Naive thymus-derived CD4-positive, alpha-beta T cell (primary cell): ENCODE results near the gene PPFIA1. TPM values are rescaled to one million over a fixed set of nuclear protein-coding genes. Genes with fewer than 3 reads are reported as not detected.

Source experiments
- ATAC-seq: fragments of 150-1000 bp; cut with Tn5 transposase; 2 replicates; pipeline ENCODE4 v1.10.0; 2021; ENCODE audit warnings: mild to moderate bottlenecking, moderate library complexity
- CTCF ChIA-PET: fragments of 350-600 bp; sonication (Branson Sonifier 250); formaldehyde crosslinking; loops from one replicate; lab custom pipeline; 2021; ENCODE audit warnings: antibody characterized with exemption; lab: Charles Lee
- POLR2A ChIA-PET: fragments of 350-600 bp; sonication (Branson Sonifier 250); formaldehyde crosslinking; loops from one replicate; lab custom pipeline; 2021; ENCODE audit warnings: antibody characterized with exemption, inconsistent platforms; lab: Charles Lee
- DNase-seq, 9 donors: peaks; one replicate each; pipeline versions ENCODE4 v3.0.0 to v3.0.0-alpha.2; 2020 to 2022; ENCODE audit warnings: mixed read lengths in 1 of 9
- H3K27ac ChIP-seq: one replicate; pipeline ENCODE4 v1.7.0; 2013; ENCODE audit warnings: mild to moderate bottlenecking, low read depth, low read length, moderate library complexity
- H3K27me3 ChIP-seq, 2 donors: one replicate each; pipeline ENCODE4 v1.7.0; 2013; ENCODE audit warnings: low read length in 2 of 2, mild to moderate bottlenecking in 2 of 2, moderate library complexity in 2 of 2; ENCODE audit not compliant: control insufficient read depth in 2 of 2, insufficient read depth in 2 of 2
- H3K36me3 ChIP-seq, 3 experiments: 1 replicate in 2 of 3; 2 replicates in 1 of 3; pipeline ENCODE4 v1.7.0; 2013; ENCODE audit warnings: low read length in 3 of 3, mild to moderate bottlenecking in 3 of 3, moderate library complexity in 1 of 3; ENCODE audit not compliant: insufficient read depth in 3 of 3, control insufficient read depth in 2 of 3
- H3K4me1 ChIP-seq, 2 donors: one replicate each; pipeline ENCODE4 v1.7.0; 2013; ENCODE audit warnings: low read length in 2 of 2, mild to moderate bottlenecking in 2 of 2, moderate library complexity in 1 of 2; ENCODE audit not compliant: control insufficient read depth in 2 of 2, insufficient read depth in 2 of 2
- H3K4me3 ChIP-seq: 2 replicates; pipeline ENCODE4 v1.7.0; 2013; ENCODE audit warnings: mild to moderate bottlenecking, low read length
- H3K9me3 ChIP-seq, 3 experiments: 1 replicate in 2 of 3; 2 replicates in 1 of 3; pipeline ENCODE4 v1.7.0; 2013; ENCODE audit warnings: low read length in 3 of 3; ENCODE audit not compliant: control insufficient read depth in 2 of 3
- H3K27ac Mint-ChIP-seq, 9 donors: one replicate each; pipeline ENCODE4 v1.8.0; 2020 to 2022; ENCODE audit warnings: mixed read lengths in 9 of 9, mild to moderate bottlenecking in 8 of 9, moderate library complexity in 5 of 9, inconsistent platforms in 2 of 9
- H3K27me3 Mint-ChIP-seq, 5 donors: one replicate each; pipeline ENCODE4 v1.8.0; 2021 to 2022; ENCODE audit warnings: mixed read lengths in 5 of 5, mild to moderate bottlenecking in 1 of 5
- H3K36me3 Mint-ChIP-seq, 5 donors: one replicate each; pipeline ENCODE4 v1.8.0; 2020 to 2022; ENCODE audit warnings: mixed read lengths in 5 of 5, mild to moderate bottlenecking in 3 of 5, inconsistent platforms in 1 of 5
- H3K4me1 Mint-ChIP-seq, 7 donors: one replicate each; pipeline ENCODE4 v1.8.0; 2020 to 2022; ENCODE audit warnings: mixed read lengths in 7 of 7, mild to moderate bottlenecking in 3 of 7, inconsistent platforms in 1 of 7
- H3K4me3 Mint-ChIP-seq, 10 donors: one replicate each; pipeline ENCODE4 v1.8.0; 2020 to 2022; ENCODE audit warnings: mild to moderate bottlenecking in 10 of 10, mixed read lengths in 10 of 10, moderate library complexity in 6 of 10, inconsistent platforms in 2 of 10
- H3K9me3 Mint-ChIP-seq, 11 donors: one replicate each; pipeline ENCODE4 v1.8.0; 2020 to 2022; ENCODE audit warnings: mixed read lengths in 11 of 11, mild to moderate bottlenecking in 4 of 11, inconsistent platforms in 1 of 11, moderate library complexity in 1 of 11
- intact Hi-C, 2 donors: fragments of 100-400 bp; cut with micrococcal nuclease; formaldehyde crosslinking; loops; one replicate each; pipeline ENCODE4 v1.15.1; 2023
- polyA plus RNA-seq, 2 donors: library from polyadenylated mRNA; unstranded; fragments of 300-500 nt; fragmentation: Illumina TruSeq; gene quantifications; one replicate each; pipeline ENCODE4 v1.2.3, GENCODE V29; 2021
- total RNA-seq, 6 experiments: library from RNA in 5 of 6; stranded (reverse) in 5 of 6; gene quantifications; 1 replicate in 5 of 6; 2 replicates in 1 of 6; pipeline ENCODE4 v1.2.3 and lab custom pipeline; 2021 to 2026

PPFIA1 gene
- total and polyA plus RNA-seq, 7 experiments from 2014 or later: 14.3 to 71.0 (median 46.0) TPM

DNA sequence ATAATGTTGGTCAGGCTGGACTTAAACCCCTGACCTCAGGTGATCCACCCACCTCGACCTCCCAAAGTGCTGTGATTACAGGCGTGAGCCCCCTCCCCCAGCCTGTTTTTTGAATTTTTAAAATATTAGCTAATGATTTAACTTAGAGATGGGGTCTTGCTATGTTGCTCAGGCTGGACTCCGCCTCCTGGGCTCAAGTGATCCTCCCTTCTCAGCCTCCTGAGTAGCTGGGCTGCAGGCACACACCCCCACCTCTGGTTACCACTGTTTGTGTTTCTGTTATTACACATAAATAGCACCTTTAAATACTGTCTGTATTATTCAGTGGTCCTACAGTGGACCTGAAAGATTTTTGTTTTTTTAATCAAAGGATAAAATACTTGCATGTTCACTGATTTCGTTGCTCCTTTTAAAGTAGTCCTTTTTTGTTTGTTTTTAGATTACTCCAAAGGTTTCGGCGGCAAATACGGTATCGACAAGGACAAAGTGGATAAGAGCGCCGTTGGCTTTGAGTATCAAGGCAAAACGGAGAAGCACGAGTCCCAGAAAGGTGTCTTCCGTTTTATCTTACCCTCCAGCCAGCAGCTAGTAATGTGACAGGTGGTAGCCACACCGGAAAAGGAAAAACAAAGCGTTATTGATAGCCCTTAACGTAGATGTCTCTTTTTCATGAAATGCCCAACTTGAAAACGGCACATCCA lies 149.0 kb downstream of the PPFIA1 start:
- ATAC-seq (no peak), DNase-seq (no peak)
- Histone ChIP-seq H3K27ac (no peak overlapping the region), H3K9me3 (no peaks in the 10 kb centered on the region), H3K4me1 (no peaks in the 10 kb centered on the region), H3K4me3 (no peak overlapping the region), H3K36me3 (no peaks in the 10 kb centered on the region), H3K27me3 (no peaks in the 10 kb centered on the region)
- peaks cover 0 to 26% (median 0%) of the 10 kb centered on the region in 5 donors for H3K27me3 Mint-ChIP-seq
- ChIA-PET CTCF (no interaction called here), POLR2A (no interaction called here)
- intact Hi-C loops: no loop called here
- H3K9me3 Mint-ChIP-seq: peaks cover 0 to 2% (median 0%) of the 10 kb centered on the region in 11 donors
- no peak overlapping the region for H3K4me3 Mint-ChIP-seq
- peaks cover 0 to 7% (median 0%) of the 10 kb centered on the region in 7 donors for H3K4me1 Mint-ChIP-seq
- no peak overlapping the region for H3K27ac Mint-ChIP-seq
- H3K36me3 Mint-ChIP-seq: peaks cover 0 to 14% (median 4%) of the 10 kb centered on the region in 5 donors

DNA sequence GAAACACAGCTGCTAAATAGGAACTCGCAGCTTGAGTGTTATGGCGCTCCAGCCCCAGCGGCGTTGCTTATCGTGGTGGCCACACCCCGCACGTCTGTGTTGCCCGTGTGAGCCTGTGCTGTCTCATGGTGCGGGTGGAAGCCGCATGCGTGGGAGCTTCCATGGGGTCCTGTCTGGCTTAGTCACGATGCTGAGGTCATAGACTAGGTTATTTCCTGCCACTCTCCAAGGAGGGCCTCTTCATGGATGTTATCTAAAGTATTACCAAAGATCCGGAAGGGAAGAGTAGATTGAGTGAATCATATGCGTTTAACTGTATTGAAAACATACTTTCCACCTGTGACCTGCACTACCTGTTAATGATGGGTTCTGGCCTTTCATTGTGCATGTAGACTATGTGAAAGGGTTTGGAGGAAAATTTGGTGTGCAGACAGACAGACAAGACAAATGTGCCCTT lies 149.5 kb downstream of the PPFIA1 start:
- Histone ChIP-seq H3K36me3 (no peaks in the 10 kb centered on the region), H3K27me3 (no peaks in the 10 kb centered on the region), H3K9me3 (no peaks in the 10 kb centered on the region), H3K4me1 (peaks cover 0 to 3% of the 10 kb centered on the region in 2 donors), H3K4me3 (no peak overlapping the region), H3K27ac (no peak overlapping the region)
- Mint-ChIP-seq H3K4me3 (no peak overlapping the region), H3K27me3 (peaks cover 0 to 23% (median 0%) of the 10 kb centered on the region in 5 donors), H3K36me3 (peaks cover 0 to 14% (median 4%) of the 10 kb centered on the region in 5 donors), H3K27ac (no peak overlapping the region), H3K4me1 (peaks cover 0 to 8% (median 0%) of the 10 kb centered on the region in 7 donors), H3K9me3 (peaks cover 0 to 2% (median 0%) of the 10 kb centered on the region in 11 donors)
- ChIA-PET CTCF (no interaction called here), POLR2A (no interaction called here)
- intact Hi-C loops: no loop called here
- no peak for ATAC-seq
- no peak for DNase-seq

DNA sequence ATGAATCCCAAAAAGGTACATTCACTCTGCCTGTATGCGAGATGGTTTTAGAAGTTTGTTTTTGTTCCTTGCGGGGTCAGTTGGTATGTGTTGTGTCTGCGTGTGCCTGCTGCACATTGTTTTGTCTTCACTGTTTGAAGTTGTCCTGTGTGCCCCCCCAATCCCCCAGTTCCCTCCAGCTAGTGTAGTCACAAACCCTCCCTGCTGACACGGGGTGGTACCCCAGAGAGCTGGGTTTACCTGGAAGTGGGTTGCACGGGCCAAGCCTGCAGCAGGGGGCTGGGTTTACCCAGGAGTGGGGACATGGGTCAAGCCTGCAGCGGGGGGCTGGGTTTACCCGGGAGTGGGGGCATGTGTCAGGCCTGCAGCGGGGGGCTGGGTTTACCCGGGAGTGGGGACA lies 150.0 kb downstream of the PPFIA1 start:
- H3K4me3 Mint-ChIP-seq: no peak overlapping the region

DNA sequence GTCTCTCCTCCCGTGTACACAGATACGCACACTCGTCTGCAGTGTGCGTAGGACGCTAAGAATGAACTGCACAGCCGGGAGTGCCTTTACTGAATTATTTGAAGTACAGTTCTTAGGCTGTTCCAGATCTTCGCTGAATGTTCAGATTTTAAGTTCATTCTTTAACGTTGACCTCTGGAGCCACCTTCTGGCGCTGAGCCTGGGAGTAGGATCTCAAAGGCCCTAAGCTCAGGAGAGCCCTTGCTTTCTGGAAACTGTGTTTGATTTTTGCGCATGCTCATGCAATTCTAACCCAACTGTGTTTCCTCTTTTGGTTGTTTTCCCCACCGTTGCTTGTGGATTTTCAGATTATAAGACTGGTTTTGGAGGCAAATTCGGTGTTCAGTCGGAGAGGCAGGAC lies 150.6 kb downstream of the PPFIA1 start:
- Histone ChIP-seq H3K27me3 (no peaks in the 10 kb centered on the region), H3K4me3 (no peak overlapping the region), H3K4me1 (peaks cover 0 to 4% of the 10 kb centered on the region in 2 donors), H3K9me3 (no peaks in the 10 kb centered on the region), H3K36me3 (no peaks in the 10 kb centered on the region), H3K27ac (no peak overlapping the region)
- POLR2A ChIA-PET: no interaction called here
- H3K4me3 Mint-ChIP-seq: no peak overlapping the region
- DNase-seq (no peak), ATAC-seq (no peak)
- peaks cover 0 to 22% (median 0%) of the 10 kb centered on the region in 5 donors for H3K27me3 Mint-ChIP-seq
- peaks cover 0 to 8% (median 0%) of the 10 kb centered on the region in 7 donors for H3K4me1 Mint-ChIP-seq
- CTCF ChIA-PET: no interaction called here
- H3K36me3 Mint-ChIP-seq: peaks cover 0 to 14% (median 4%) of the 10 kb centered on the region in 5 donors
- peaks cover 0 to 2% (median 0%) of the 10 kb centered on the region in 11 donors for H3K9me3 Mint-ChIP-seq
- no peak overlapping the region for H3K27ac Mint-ChIP-seq
- intact Hi-C loops: no loop called here

More for the DNA sequence above, 150.0 kb downstream of the PPFIA1 start:
- intact Hi-C loops: no loop called here
- Histone ChIP-seq H3K27ac (no peak overlapping the region), H3K27me3 (no peaks in the 10 kb centered on the region), H3K36me3 (no peaks in the 10 kb centered on the region), H3K4me1 (peaks cover 0 to 4% of the 10 kb centered on the region in 2 donors), H3K9me3 (no peaks in the 10 kb centered on the region), H3K4me3 (no peak overlapping the region)
- H3K27me3 Mint-ChIP-seq: peaks cover 0 to 23% (median 0%) of the 10 kb centered on the region in 5 donors
- H3K9me3 Mint-ChIP-seq: peaks cover 0 to 2% (median 0%) of the 10 kb centered on the region in 11 donors
- no peak for ATAC-seq
- ChIA-PET CTCF (no interaction called here), POLR2A (no interaction called here)
- peaks cover 0 to 8% (median 0%) of the 10 kb centered on the region in 7 donors for H3K4me1 Mint-ChIP-seq
- DNase-seq: no peak
- peaks cover 0 to 14% (median 4%) of the 10 kb centered on the region in 5 donors for H3K36me3 Mint-ChIP-seq
- H3K27ac Mint-ChIP-seq: no peak overlapping the region

DNA sequence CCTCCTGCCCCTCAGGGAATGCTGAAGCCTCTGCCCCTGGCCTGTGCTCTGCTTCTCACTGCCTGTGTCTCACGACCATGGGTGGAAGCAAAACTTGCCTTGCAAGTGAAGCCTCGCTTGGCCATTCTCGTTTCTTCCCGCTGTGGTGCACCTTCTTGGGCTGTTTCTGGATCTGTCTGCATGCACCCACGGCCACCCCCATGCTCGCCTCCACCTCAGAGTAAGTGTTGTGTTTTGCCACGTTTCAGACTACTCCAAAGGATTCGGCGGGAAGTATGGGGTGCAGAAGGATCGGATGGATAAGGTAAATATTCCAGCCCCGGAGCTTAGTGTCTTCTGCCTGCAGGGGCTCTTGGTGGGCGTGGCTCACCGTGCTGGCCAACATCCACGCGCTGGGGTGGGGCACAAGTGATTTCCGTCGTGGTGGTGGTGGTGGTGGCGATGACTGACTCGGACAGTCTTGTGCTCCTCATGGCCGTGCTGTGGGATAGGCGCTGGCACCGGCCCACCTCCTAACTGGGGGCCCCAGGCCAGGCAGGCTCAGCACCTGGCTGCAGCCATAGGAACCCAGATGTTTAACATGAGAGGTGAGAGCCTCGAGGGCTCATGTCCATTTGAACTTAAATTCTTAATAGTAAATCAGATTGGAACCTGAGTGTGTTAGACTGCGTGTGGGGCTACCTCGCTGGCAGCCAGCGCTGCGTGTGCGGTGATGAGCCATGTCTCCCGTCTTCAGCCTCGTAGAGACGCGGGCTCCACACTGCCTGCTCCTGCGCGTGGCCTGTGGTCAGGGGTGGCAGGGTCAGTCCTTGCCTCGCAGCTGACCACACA lies 152.4 kb downstream of the PPFIA1 start:
- intact Hi-C loops: no loop called here
- H3K36me3 Mint-ChIP-seq: peaks cover 0 to 11% (median 4%) of the 10 kb centered on the region in 5 donors

DNA sequence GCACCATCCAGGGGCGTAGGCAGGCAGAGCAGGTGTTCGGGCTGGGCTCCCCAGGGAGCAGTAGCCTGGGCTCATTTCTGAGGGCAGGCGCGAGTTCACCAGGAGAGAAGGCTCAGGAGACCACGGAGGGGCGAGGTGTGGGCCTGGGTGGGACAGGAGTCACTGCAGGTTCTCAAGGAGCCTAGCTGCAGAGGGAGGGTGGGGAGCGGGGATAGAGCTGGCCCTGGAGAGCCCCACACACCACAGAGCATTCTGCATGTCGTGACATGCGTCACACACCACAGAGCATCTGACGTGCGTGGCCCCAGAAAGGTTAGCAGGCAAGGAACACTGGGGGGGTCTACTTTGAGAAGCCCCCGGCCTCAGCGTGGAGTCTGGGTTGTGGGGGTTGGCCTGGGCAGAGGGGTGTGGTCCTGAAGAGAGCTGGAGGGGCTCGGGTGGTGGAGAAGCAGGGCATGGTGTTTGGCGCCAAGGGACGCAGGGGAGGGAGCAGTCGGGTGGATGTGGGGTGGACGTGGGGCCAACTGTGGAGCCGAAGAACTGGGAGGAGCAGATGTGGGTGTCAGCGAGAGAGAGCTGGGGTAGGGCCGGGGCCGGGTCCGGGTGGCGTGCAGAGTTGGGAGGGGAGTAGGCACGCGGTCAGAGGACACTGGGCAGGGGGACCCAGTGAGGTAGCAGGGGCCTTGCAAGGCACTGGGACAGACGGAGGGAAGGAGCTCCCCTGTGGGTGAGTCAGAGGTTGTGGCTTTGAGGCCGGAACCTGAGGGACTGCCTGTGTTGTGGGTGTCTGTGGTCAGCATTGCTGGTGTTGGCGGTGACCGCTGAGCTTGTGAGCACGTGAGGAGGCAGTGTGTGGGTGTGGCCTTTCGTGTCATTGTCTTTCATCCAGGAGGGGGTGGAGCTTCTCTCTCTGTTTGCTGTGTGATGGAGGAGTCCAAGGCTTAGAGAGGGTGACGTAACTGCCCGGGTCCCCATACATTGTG lies 153.3 kb downstream of the PPFIA1 start:
- CTCF ChIA-PET: no interaction called here

More for the DNA sequence above, 152.4 kb downstream of the PPFIA1 start:
- ChIA-PET CTCF (no interaction called here), POLR2A (no interaction called here)
- Histone ChIP-seq H3K27ac (no peak overlapping the region), H3K27me3 (no peaks in the 10 kb centered on the region), H3K9me3 (no peaks in the 10 kb centered on the region), H3K4me1 (peaks cover 0 to 4% of the 10 kb centered on the region in 2 donors), H3K4me3 (no peak overlapping the region), H3K36me3 (no peaks in the 10 kb centered on the region)
- no peak for ATAC-seq
- no peak for DNase-seq
- Mint-ChIP-seq H3K9me3 (peaks cover 0 to 1% (median 0%) of the 10 kb centered on the region in 11 donors), H3K4me3 (no peak overlapping the region), H3K27ac (peak overlapping the region in 1 of 9 donors; percentile 55), H3K27me3 (peaks cover 0 to 25% (median 0%) of the 10 kb centered on the region in 5 donors), H3K4me1 (peaks cover 0 to 8% (median 0%) of the 10 kb centered on the region in 7 donors)

More for the DNA sequence above, 153.3 kb downstream of the PPFIA1 start:
- ATAC-seq: peak; percentile 83
- no peak overlapping the region for H3K27ac ChIP-seq
- no peaks in the 10 kb centered on the region for H3K27me3 ChIP-seq
- H3K4me3 Mint-ChIP-seq: peak overlapping the region in 1 of 10 donors; percentile 53
- POLR2A ChIA-PET: no interaction called here
- peaks cover 0 to 8% (median 0%) of the 10 kb centered on the region in 7 donors for H3K4me1 Mint-ChIP-seq
- peaks cover 0 to 4% of the 10 kb centered on the region in 2 donors for H3K4me1 ChIP-seq
- no peaks in the 10 kb centered on the region for H3K9me3 ChIP-seq
- peak in 1 of 9 donors; percentile 30 for DNase-seq
- peak overlapping the region in 1 of 9 donors; percentile 29 for H3K27ac Mint-ChIP-seq
- intact Hi-C loops: no loop called here
- H3K9me3 Mint-ChIP-seq: peaks cover 0 to 1% (median 0%) of the 10 kb centered on the region in 11 donors
- no peaks in the 10 kb centered on the region for H3K36me3 ChIP-seq
- H3K4me3 ChIP-seq: no peak overlapping the region
- peaks cover 0 to 6% (median 4%) of the 10 kb centered on the region in 5 donors for H3K36me3 Mint-ChIP-seq
- peaks cover 0 to 25% (median 0%) of the 10 kb centered on the region in 5 donors for H3K27me3 Mint-ChIP-seq
